ENCODE measurements around the gene TOP2B.

Gene TOP2B

DNA sequence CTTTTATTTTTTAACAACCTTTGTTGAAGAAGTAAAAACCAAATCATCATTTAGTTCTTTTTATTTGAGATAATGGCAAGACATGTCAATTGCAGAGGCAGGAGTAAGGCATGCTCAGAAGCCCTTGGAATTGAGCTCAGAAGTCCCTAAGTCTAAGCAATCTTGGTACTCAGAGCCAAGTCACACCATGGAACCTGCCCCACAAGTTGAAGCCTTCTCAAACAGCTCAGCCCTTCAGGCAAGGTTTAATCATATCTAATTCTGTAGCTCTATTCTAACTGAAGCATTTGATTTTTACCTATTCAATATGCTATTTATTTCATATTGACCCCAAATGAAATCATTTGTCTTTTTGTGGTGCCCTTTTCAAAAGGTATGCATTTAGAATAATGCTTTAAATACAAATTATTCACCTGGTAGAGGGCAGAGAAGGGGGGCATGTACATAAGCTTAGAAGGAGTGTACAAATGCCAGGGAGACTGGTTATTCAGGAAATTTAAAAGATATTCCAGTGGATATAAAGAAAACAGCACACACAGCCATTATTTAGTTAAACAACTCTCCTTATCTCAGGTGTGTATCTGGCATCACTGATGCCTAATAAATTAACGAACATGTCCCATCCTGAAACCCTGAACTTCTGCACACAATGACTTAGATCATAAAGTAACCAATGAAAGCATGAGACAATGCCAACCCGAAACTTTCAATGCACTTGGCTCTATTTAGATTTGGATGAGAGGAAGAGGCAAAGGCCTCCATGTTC is 26.2 kb upstream of the TOP2B start:
- Mint-ChIP-seq H3K9me3 (no peaks in the 10 kb centered on the region), H3K4me3 (no peak overlapping the region), H3K27me3 (ENCODE audit: low read depth) (no peaks in the 10 kb centered on the region), H3K4me1 (peaks cover 7% of the 10 kb centered on the region), H3K36me3 (ENCODE audit: low read depth) (no peaks in the 10 kb centered on the region), H3K27ac (peak overlapping the region in 1 of 3 experiments; percentile 85)
- TF ChIP-seq, protein P1, sequence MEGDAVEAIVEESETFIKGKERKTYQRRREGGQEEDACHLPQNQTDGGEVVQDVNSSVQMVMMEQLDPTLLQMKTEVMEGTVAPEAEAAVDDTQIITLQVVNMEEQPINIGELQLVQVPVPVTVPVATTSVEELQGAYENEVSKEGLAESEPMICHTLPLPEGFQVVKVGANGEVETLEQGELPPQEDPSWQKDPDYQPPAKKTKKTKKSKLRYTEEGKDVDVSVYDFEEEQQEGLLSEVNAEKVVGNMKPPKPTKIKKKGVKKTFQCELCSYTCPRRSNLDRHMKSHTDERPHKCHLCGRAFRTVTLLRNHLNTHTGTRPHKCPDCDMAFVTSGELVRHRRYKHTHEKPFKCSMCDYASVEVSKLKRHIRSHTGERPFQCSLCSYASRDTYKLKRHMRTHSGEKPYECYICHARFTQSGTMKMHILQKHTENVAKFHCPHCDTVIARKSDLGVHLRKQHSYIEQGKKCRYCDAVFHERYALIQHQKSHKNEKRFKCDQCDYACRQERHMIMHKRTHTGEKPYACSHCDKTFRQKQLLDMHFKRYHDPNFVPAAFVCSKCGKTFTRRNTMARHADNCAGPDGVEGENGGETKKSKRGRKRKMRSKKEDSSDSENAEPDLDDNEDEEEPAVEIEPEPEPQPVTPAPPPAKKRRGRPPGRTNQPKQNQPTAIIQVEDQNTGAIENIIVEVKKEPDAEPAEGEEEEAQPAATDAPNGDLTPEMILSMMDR (IDR thresholded peaks at IDR 0.05; ENCODE audit: unreplicated experiment in 3 of 3), result no peak

DNA sequence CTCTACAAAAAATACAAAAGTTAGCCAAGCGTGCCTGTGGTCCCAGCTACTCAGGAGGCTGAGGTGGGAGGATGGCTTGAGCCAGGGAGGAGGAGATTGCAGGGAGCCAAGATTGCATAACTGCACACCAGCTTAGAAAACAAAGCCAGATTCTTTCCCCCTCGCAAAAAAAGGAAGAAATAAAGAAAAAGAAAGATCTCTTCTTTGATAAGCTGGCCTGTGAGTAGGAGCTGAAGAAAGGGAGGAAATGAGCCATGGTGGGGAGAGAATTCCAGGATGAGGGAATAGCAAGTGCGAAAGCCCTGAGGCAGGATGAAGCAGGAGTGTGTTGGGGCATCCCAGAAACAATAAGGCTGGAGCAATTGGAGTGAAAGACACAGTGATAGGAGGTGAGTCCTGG is 24.5 kb upstream of the TOP2B start:
- TF ChIP-seq, protein P1 (IDR thresholded peaks at IDR 0.05; ENCODE audit: unreplicated experiment in 3 of 3), result no peak
- Mint-ChIP-seq H3K36me3 (ENCODE audit: low read depth) (no peaks in the 10 kb centered on the region), H3K9me3 (no peaks in the 10 kb centered on the region), H3K4me1 (peaks cover 7% of the 10 kb centered on the region), H3K4me3 (no peak overlapping the region), H3K27me3 (ENCODE audit: low read depth) (no peaks in the 10 kb centered on the region), H3K27ac (peak overlapping the region in 2 of 3 experiments; percentile 10 to 29)

GRCh38 chr3:25687742-25688141 is 23.0 kb upstream of the TOP2B start:
- Mint-ChIP-seq H3K27me3 (ENCODE audit: low read depth) (no peaks in the 10 kb centered on the region), H3K27ac (peak overlapping the region in 1 of 3 experiments; percentile 85), H3K9me3 (no peaks in the 10 kb centered on the region), H3K4me3 (no peak overlapping the region), H3K36me3 (ENCODE audit: low read depth) (no peaks in the 10 kb centered on the region), H3K4me1 (peaks cover 7% of the 10 kb centered on the region)
- TF ChIP-seq, protein P1 (IDR thresholded peaks at IDR 0.05; ENCODE audit: unreplicated experiment in 3 of 3), result no peak

- no peaks in the 10 kb centered on the region for H3K27me3 Mint-ChIP-seq (ENCODE audit: low read depth)
- TF ChIP-seq, protein P1 (IDR thresholded peaks at IDR 0.05; ENCODE audit: unreplicated experiment in 3 of 3), result no peak
- H3K4me3 Mint-ChIP-seq, result no peak overlapping the region
- H3K36me3 Mint-ChIP-seq (ENCODE audit: low read depth), result no peaks in the 10 kb centered on the region
- H3K27ac Mint-ChIP-seq, result no peak overlapping the region
- no peaks in the 10 kb centered on the region for H3K4me1 Mint-ChIP-seq
- H3K9me3 Mint-ChIP-seq, result no peaks in the 10 kb centered on the region
Observed at GRCh38 chr3:25686766-25687165, 22.1 kb upstream of the TOP2B start.

- no peaks in the 10 kb centered on the region for H3K9me3 Mint-ChIP-seq
- H3K27ac Mint-ChIP-seq, result no peak overlapping the region
- no peaks in the 10 kb centered on the region for H3K27me3 Mint-ChIP-seq (ENCODE audit: low read depth)
- no peaks in the 10 kb centered on the region for H3K4me1 Mint-ChIP-seq
- TF ChIP-seq, protein P1 (IDR thresholded peaks at IDR 0.05; ENCODE audit: unreplicated experiment in 3 of 3), result no peak
- no peak overlapping the region for H3K4me3 Mint-ChIP-seq
- no peaks in the 10 kb centered on the region for H3K36me3 Mint-ChIP-seq (ENCODE audit: low read depth)
Observed at GRCh38 chr3:25683882-25684281, 19.2 kb upstream of the TOP2B start.

GRCh38 chr3:25683410-25683809 is 18.7 kb upstream of the TOP2B start:
- H3K36me3 Mint-ChIP-seq (ENCODE audit: low read depth), result no peaks in the 10 kb centered on the region
- no peak overlapping the region for H3K4me3 Mint-ChIP-seq
- no peaks in the 10 kb centered on the region for H3K4me1 Mint-ChIP-seq

More at GRCh38 chr3:25683410-25683809, 18.7 kb upstream of the TOP2B start:
- Mint-ChIP-seq H3K27ac (no peak overlapping the region), H3K27me3 (ENCODE audit: low read depth) (no peaks in the 10 kb centered on the region), H3K9me3 (no peaks in the 10 kb centered on the region)
- TF ChIP-seq, protein P1 (IDR thresholded peaks at IDR 0.05; ENCODE audit: unreplicated experiment in 3 of 3), result no peak
